SK-N-SH treated with all-trans-retinoic acid at 6 μM for 48 hours (cell line): ENCODE data around the gene MGLL.

Experiments used
- ATAC-seq: fragments of 200-7000 bp; cut with Tn5 transposase; 3 replicates; pipeline ENCODE4 v1.9.1; 2020; ENCODE audit warnings: mild to moderate bottlenecking, moderate library complexity
- ARNTL ChIP-seq: fragments of 450-650 bp; formaldehyde crosslinking; IDR thresholded peaks from 2 replicates; pipeline ENCODE4 v1.5.0; 2020; ENCODE audit warnings: low read depth, mild to moderate bottlenecking, moderate library complexity, borderline replicate concordance
- BACH2 ChIP-seq: fragments of 250-450 bp; sonication (Bioruptor Pico); IDR thresholded peaks from 2 replicates; pipeline ENCODE4 v1.9.0; 2021; ENCODE audit warnings: mild to moderate bottlenecking, borderline replicate concordance
- CSDC2 ChIP-seq: fragments of 250-450 bp; sonication (Bioruptor Pico); IDR thresholded peaks from 2 replicates; pipeline ENCODE4 v1.5.0; 2020; ENCODE audit warnings: mild to moderate bottlenecking, moderate library complexity
- ESRRG ChIP-seq: fragments of 250-450 bp; sonication (Bioruptor Pico); IDR thresholded peaks from 2 replicates; pipeline ENCODE4 v1.6.1; 2021; ENCODE audit warnings: mild to moderate bottlenecking
- GLIS3 ChIP-seq: fragments of 250-450 bp; sonication (Bioruptor Pico); IDR thresholded peaks from 2 replicates; pipeline ENCODE4 v1.5.0; 2020; ENCODE audit warnings: mild to moderate bottlenecking, moderate library complexity
- ISL1 ChIP-seq: fragments of 250-450 bp; sonication (Bioruptor Pico); IDR thresholded peaks from 2 replicates; pipeline ENCODE4 v2.1.2; 2022; ENCODE audit warnings: mild to moderate bottlenecking, moderate library complexity
- OSR1 ChIP-seq: fragments of 250-450 bp; sonication (Bioruptor Pico); IDR thresholded peaks from 2 replicates; pipeline ENCODE4 v1.8.0; 2022; ENCODE audit warnings: moderate library complexity, mild to moderate bottlenecking, inconsistent platforms
- PPARA ChIP-seq: fragments of 250-450 bp; sonication (Bioruptor Pico); IDR thresholded peaks from 2 replicates; pipeline ENCODE4 v1.5.0; 2020; ENCODE audit warnings: mild to moderate bottlenecking, borderline replicate concordance
- RARB ChIP-seq: fragments of 250-450 bp; sonication (Bioruptor Pico); IDR thresholded peaks from 2 replicates; pipeline ENCODE4 v1.8.0; 2021; ENCODE audit warnings: mild to moderate bottlenecking, moderate library complexity
- TCF4 ChIP-seq: fragments of 250-450 bp; sonication (Bioruptor Pico); IDR thresholded peaks from 2 replicates; pipeline ENCODE4 v1.8.0; 2021; ENCODE audit warnings: mild to moderate bottlenecking, moderate library complexity, borderline replicate concordance
- TOX ChIP-seq: fragments of 250-450 bp; sonication (Bioruptor Pico); IDR thresholded peaks from 2 replicates; pipeline ENCODE4 v1.8.0; 2021; ENCODE audit warnings: mild to moderate bottlenecking, moderate library complexity, borderline replicate concordance
- ZC3H10 ChIP-seq: fragments of 250-450 bp; sonication (Bioruptor Pico); IDR thresholded peaks from 2 replicates; pipeline ENCODE4 v1.5.1; 2021; ENCODE audit warnings: mild to moderate bottlenecking, moderate library complexity
- ZFP3 ChIP-seq: fragments of 250-450 bp; sonication (Bioruptor Pico); IDR thresholded peaks from 2 replicates; pipeline ENCODE4 v1.5.0; 2020; ENCODE audit warnings: mild to moderate bottlenecking, moderate library complexity
- ZFP30 ChIP-seq: fragments of 450-650 bp; formaldehyde crosslinking; IDR thresholded peaks from 2 replicates; pipeline ENCODE4 v1.5.0; 2022; ENCODE audit warnings: mild to moderate bottlenecking, moderate library complexity
- ZNF565 ChIP-seq: fragments of 450-650 bp; formaldehyde crosslinking; conservative IDR thresholded peaks from 2 replicates; pipeline ENCODE4 v1.5.0; 2020; ENCODE audit warnings: low read depth, mild to moderate bottlenecking, moderate library complexity
- ZNF70 ChIP-seq: fragments of 450-650 bp; formaldehyde crosslinking; IDR thresholded peaks from 2 replicates; pipeline ENCODE4 v1.5.0; 2020; ENCODE audit warnings: mild to moderate bottlenecking, moderate library complexity
- TF ChIP-seq, protein P1 (sequence below): fragments of 250-450 bp; sonication (Bioruptor Pico); IDR thresholded peaks from 2 replicates; pipeline ENCODE4 v1.8.0; 2020; ENCODE audit warnings: mild to moderate bottlenecking, moderate library complexity, borderline replicate concordance
- TF ChIP-seq, protein P2 (sequence below): fragments of 250-450 bp; sonication (Bioruptor Pico); IDR thresholded peaks from 2 replicates; pipeline ENCODE4 v1.8.0; 2021; ENCODE audit warnings: low read depth, mild to moderate bottlenecking, moderate library complexity, borderline replicate concordance
- TF ChIP-seq, protein P3 (sequence below): fragments of 250-450 bp; sonication (Bioruptor Pico); IDR thresholded peaks from 2 replicates; pipeline ENCODE4 v1.5.1; 2020; ENCODE audit warnings: low read depth, mild to moderate bottlenecking, moderate library complexity
- TF ChIP-seq, protein P4 (sequence below): fragments of 250-450 bp; sonication (Bioruptor Pico); IDR thresholded peaks from 2 replicates; pipeline ENCODE4 v1.5.0; 2020; ENCODE audit warnings: mild to moderate bottlenecking, moderate library complexity
- TF ChIP-seq, protein P5 (sequence below): fragments of 250-450 bp; sonication (Bioruptor Pico); IDR thresholded peaks from 2 replicates; pipeline ENCODE4 v1.5.1; 2021; ENCODE audit warnings: mild to moderate bottlenecking, moderate library complexity

Gene MGLL

DNA sequence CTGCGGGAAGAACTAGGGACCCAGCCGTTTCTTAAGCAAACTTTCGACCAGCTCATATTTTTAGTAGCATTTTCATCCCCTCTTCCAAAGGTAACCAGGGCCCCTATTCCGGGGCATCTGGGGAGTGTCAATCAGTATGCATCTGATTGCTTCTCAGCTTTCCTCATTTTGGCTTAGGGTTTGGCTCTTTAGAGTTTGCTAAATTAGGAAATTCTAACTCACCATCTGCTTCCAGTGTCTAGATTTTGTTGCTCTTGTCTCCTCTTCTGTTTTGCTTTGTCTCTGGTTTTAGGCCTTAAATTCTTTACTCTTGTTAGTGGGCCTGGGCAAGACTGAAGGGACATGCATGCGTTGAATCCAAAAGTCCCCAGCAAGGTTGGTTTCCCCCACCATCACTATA lies 159.2 kb downstream of the MGLL start:
- no peak for TF ChIP-seq ZFP30 (CRISPR knock-in tag)
- TF ChIP-seq, protein P1, sequence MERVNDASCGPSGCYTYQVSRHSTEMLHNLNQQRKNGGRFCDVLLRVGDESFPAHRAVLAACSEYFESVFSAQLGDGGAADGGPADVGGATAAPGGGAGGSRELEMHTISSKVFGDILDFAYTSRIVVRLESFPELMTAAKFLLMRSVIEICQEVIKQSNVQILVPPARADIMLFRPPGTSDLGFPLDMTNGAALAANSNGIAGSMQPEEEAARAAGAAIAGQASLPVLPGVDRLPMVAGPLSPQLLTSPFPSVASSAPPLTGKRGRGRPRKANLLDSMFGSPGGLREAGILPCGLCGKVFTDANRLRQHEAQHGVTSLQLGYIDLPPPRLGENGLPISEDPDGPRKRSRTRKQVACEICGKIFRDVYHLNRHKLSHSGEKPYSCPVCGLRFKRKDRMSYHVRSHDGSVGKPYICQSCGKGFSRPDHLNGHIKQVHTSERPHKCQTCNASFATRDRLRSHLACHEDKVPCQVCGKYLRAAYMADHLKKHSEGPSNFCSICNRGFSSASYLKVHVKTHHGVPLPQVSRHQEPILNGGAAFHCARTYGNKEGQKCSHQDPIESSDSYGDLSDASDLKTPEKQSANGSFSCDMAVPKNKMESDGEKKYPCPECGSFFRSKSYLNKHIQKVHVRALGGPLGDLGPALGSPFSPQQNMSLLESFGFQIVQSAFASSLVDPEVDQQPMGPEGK (CRISPR knock-in tag) = no peak
- no peak for TF ChIP-seq ZFP3 (CRISPR knock-in tag)
- no peak for TF ChIP-seq BACH2 (CRISPR knock-in tag)
- TF ChIP-seq, protein P2, sequence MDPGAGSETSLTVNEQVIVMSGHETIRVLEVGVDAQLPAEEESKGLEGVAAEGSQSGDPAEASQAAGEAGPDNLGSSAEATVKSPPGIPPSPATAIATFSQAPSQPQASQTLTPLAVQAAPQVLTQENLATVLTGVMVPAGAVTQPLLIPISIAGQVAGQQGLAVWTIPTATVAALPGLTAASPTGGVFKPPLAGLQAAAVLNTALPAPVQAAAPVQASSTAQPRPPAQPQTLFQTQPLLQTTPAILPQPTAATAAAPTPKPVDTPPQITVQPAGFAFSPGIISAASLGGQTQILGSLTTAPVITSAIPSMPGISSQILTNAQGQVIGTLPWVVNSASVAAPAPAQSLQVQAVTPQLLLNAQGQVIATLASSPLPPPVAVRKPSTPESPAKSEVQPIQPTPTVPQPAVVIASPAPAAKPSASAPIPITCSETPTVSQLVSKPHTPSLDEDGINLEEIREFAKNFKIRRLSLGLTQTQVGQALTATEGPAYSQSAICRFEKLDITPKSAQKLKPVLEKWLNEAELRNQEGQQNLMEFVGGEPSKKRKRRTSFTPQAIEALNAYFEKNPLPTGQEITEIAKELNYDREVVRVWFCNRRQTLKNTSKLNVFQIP = no peak
- TF ChIP-seq, protein P3, sequence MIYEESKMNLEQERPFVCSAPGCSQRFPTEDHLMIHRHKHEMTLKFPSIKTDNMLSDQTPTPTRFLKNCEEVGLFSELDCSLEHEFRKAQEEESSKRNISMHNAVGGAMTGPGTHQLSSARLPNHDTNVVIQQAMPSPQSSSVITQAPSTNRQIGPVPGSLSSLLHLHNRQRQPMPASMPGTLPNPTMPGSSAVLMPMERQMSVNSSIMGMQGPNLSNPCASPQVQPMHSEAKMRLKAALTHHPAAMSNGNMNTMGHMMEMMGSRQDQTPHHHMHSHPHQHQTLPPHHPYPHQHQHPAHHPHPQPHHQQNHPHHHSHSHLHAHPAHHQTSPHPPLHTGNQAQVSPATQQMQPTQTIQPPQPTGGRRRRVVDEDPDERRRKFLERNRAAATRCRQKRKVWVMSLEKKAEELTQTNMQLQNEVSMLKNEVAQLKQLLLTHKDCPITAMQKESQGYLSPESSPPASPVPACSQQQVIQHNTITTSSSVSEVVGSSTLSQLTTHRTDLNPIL (CRISPR knock-in tag) = no peak
- TF ChIP-seq GLIS3 (CRISPR knock-in tag) = no peak
- TF ChIP-seq, protein P4, sequence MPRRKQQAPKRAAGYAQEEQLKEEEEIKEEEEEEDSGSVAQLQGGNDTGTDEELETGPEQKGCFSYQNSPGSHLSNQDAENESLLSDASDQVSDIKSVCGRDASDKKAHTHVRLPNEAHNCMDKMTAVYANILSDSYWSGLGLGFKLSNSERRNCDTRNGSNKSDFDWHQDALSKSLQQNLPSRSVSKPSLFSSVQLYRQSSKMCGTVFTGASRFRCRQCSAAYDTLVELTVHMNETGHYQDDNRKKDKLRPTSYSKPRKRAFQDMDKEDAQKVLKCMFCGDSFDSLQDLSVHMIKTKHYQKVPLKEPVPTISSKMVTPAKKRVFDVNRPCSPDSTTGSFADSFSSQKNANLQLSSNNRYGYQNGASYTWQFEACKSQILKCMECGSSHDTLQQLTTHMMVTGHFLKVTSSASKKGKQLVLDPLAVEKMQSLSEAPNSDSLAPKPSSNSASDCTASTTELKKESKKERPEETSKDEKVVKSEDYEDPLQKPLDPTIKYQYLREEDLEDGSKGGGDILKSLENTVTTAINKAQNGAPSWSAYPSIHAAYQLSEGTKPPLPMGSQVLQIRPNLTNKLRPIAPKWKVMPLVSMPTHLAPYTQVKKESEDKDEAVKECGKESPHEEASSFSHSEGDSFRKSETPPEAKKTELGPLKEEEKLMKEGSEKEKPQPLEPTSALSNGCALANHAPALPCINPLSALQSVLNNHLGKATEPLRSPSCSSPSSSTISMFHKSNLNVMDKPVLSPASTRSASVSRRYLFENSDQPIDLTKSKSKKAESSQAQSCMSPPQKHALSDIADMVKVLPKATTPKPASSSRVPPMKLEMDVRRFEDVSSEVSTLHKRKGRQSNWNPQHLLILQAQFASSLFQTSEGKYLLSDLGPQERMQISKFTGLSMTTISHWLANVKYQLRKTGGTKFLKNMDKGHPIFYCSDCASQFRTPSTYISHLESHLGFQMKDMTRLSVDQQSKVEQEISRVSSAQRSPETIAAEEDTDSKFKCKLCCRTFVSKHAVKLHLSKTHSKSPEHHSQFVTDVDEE (CRISPR knock-in tag) = no peak
- TF ChIP-seq PPARA (CRISPR knock-in tag) = no peak
- TF ChIP-seq OSR1 (CRISPR knock-in tag) = no peak
- TF ChIP-seq ZNF70 = no peak
- no peak for TF ChIP-seq ARNTL (CRISPR knock-in tag)
- TF ChIP-seq TOX (CRISPR knock-in tag) = no peak
- no peak for TF ChIP-seq ZNF565 (CRISPR knock-in tag)
- no peak for TF ChIP-seq ZC3H10
- no peak for TF ChIP-seq ESRRG
- TF ChIP-seq TCF4 (CRISPR knock-in tag) = no peak
- no peak for ATAC-seq

DNA sequence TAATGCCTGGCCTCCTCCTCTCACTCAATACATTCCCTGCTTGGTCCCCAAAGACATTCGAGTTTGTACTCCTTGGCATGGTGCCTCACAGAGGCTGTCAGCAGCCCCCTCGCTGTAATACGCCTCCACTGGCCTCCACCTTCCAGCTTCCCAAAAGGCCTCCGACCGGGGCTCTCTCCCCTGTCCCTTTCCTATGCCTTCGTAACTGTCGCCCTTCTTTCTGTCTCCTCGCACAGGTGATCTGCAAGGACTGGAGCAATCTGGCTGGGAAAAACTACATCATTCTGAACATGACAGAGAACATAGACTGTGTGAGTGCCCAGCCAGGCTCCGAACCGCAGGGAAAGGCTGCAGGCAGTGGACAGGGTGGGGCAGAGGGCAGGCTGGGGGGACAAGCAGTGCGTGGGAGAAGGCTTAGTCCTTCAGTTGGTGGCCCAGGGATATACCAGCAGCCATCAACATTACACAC lies 160.3 kb downstream of the MGLL start:
- no peak for ATAC-seq
- no peak for TF ChIP-seq ZFP30 (CRISPR knock-in tag)
- TF ChIP-seq, protein P2 = no peak
- TF ChIP-seq, protein P5, sequence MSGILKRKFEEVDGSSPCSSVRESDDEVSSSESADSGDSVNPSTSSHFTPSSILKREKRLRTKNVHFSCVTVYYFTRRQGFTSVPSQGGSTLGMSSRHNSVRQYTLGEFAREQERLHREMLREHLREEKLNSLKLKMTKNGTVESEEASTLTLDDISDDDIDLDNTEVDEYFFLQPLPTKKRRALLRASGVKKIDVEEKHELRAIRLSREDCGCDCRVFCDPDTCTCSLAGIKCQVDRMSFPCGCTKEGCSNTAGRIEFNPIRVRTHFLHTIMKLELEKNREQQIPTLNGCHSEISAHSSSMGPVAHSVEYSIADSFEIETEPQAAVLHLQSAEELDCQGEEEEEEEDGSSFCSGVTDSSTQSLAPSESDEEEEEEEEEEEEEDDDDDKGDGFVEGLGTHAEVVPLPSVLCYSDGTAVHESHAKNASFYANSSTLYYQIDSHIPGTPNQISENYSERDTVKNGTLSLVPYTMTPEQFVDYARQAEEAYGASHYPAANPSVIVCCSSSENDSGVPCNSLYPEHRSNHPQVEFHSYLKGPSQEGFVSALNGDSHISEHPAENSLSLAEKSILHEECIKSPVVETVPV (CRISPR knock-in tag) = no peak
- no peak for TF ChIP-seq ARNTL (CRISPR knock-in tag)
- TF ChIP-seq PPARA (CRISPR knock-in tag) = no peak
- TF ChIP-seq OSR1 (CRISPR knock-in tag) = no peak
- no peak for TF ChIP-seq TOX (CRISPR knock-in tag)
- no peak for TF ChIP-seq GLIS3 (CRISPR knock-in tag)
- no peak for TF ChIP-seq CSDC2 (CRISPR knock-in tag)
- no peak for TF ChIP-seq ISL1 (CRISPR knock-in tag)
- TF ChIP-seq, protein P4 (CRISPR knock-in tag) = no peak
- no peak for TF ChIP-seq ZNF565 (CRISPR knock-in tag)
- no peak for TF ChIP-seq ESRRG
- no peak for TF ChIP-seq RARB (CRISPR knock-in tag)
